22Rv1 (cell line): ENCODE measurements around the gene CLSTN2.

Experiments used
- H3K27ac ChIP-seq: fragments of 450-650 bp; 2 replicates; pipeline ENCODE4 v1.5.1; 2017
- CTCF ChIP-seq: fragments of 450-650 bp; IDR thresholded peaks from 2 replicates; pipeline ENCODE4 v1.5.1; 2017; ENCODE audit warnings: mild to moderate bottlenecking
- ZFX ChIP-seq: fragments of 450-650 bp; IDR thresholded peaks from 2 replicates; pipeline ENCODE4 v1.6.1; 2017; ENCODE audit warnings: antibody characterized with exemption, borderline replicate concordance

CLSTN2 gene

GRCh38 chr3:140166861-140167599 lies 232.0 kb downstream of the CLSTN2 start:
- no peak overlapping the region for H3K27ac ChIP-seq
- TF ChIP-seq ZFX, result no peak
- no peak for TF ChIP-seq CTCF

- H3K27ac ChIP-seq, result no peak overlapping the region
- no peak for TF ChIP-seq CTCF
- no peak for TF ChIP-seq ZFX
Measured at GRCh38 chr3:140167600-140168281, 232.8 kb downstream of the CLSTN2 start.

GRCh38 chr3:140170612-140171011 lies 235.6 kb downstream of the CLSTN2 start:
- H3K27ac ChIP-seq, result no peak overlapping the region
- TF ChIP-seq ZFX (no peak), CTCF (no peak)

GRCh38 chr3:140176526-140176925 lies 241.5 kb downstream of the CLSTN2 start:
- H3K27ac ChIP-seq, result no peak overlapping the region

GRCh38 chr3:140177943-140178342 lies 243.0 kb downstream of the CLSTN2 start:
- no peak for TF ChIP-seq ZFX
- TF ChIP-seq CTCF, result no peak
- H3K27ac ChIP-seq, result no peak overlapping the region

More at GRCh38 chr3:140176526-140176925, 241.5 kb downstream of the CLSTN2 start:
- TF ChIP-seq ZFX, result no peak
- no peak for TF ChIP-seq CTCF

GRCh38 chr3:140178482-140178881 lies 243.5 kb downstream of the CLSTN2 start:
- no peak overlapping the region for H3K27ac ChIP-seq
- TF ChIP-seq ZFX (no peak), CTCF (no peak)

- H3K27ac ChIP-seq, result no peak overlapping the region
- TF ChIP-seq CTCF (no peak), ZFX (no peak)
Measured at GRCh38 chr3:140180603-140181002, 245.6 kb downstream of the CLSTN2 start.
